Measurements from ENCODE around the gene KCNH6. TPM values are rescaled to one million over a fixed set of nuclear protein-coding genes. Genes with fewer than 3 reads are reported as not detected.

The KCNH6 gene
- total and polyA plus RNA-seq, 9 of the 15 experiments (the other 6 are each of a cell fraction or from before 2014, with no cell fraction given): not detected

GRCh38 chr17:63519116-63519881, 3.9 kb upstream of the KCNH6 start:
- 0% methylated on average over 1 of the region's 1 CpG for WGBS (ENCODE audit: insufficient coverage, low coverage, missing lambda C conversion rate)
- no peak for DNase-seq (ENCODE audit: extremely low read depth in 1 of 4, low spot score in 3 of 4)
- peaks cover 16% of the 10 kb centered on the region for H4K20me1 ChIP-seq (replicated peaks; ENCODE audit: control insufficient read depth, insufficient read depth, low read length)
- no peaks in the 10 kb centered on the region for H3K79me2 ChIP-seq (ENCODE audit: control insufficient read depth, insufficient read depth, low read length)
- H3K27me3 ChIP-seq (ENCODE audit: control insufficient read depth in 2 of 2, insufficient read depth in 2 of 2, low read length in 2 of 2): peaks cover 8 to 29% of the 10 kb centered on the region in 2 experiments; a peak in 3 of 5 replicates
- no peak overlapping the region for H2AFZ ChIP-seq (ENCODE audit: low read depth, low read length)
- in situ Hi-C loops (cut with MboI): no loop called here
- H3K4me2 ChIP-seq (ENCODE audit: insufficient read depth, low read length): no peak overlapping the region
- H3K9me3 ChIP-seq (replicated peaks; ENCODE audit: control insufficient read depth, insufficient read depth, low read depth, low read length): no peaks in the 10 kb centered on the region
- intact Hi-C loops (cut with micrococcal nuclease): no loop called here
- ChIA-PET CTCF (ENCODE audit: low intra/inter-chr PET ratio) (no interaction called here), POLR2A (interaction anchor here (0.6 to 1.1 kb wide), 3 partner anchors 16 to 245 kb away, joined by 3 to 4 read pairs (median 3); no protein-coding TSS in a partner anchor)
- H3K9me1 ChIP-seq (ENCODE audit: control insufficient read depth, insufficient read depth, low read length): no peaks in the 10 kb centered on the region
- ATAC-seq: no peak
- FAIRE-seq: no peak
- no TSS peak for BruUV-seq (replicated peaks)
- no peak overlapping the region for H3K27ac ChIP-seq (ENCODE audit: extremely low read depth, low read depth, low read length)
- H3K4me1 ChIP-seq (replicated peaks in 1 of 2; ENCODE audit: control insufficient read depth in 2 of 2, insufficient read depth in 2 of 2, low read length in 2 of 2): peaks cover 0 to 5% of the 10 kb centered on the region in 2 experiments; a peak in 3 of 5 replicates
- H3K4me3 ChIP-seq: no peak overlapping the region
- H3K9ac ChIP-seq (ENCODE audit: insufficient read depth in 1 of 2, low read depth in 2 of 2, low read length in 2 of 2): no peak overlapping the region
- no peaks in the 10 kb centered on the region for H3K36me3 ChIP-seq (ENCODE audit: control insufficient read depth, insufficient read depth, low read length)
- no peak for TF ChIP-seq ZHX1 (conservative IDR thresholded peaks at IDR 0.05; ENCODE audit: low read length)
- no peak for TF ChIP-seq NCOA6 (IDR thresholded peaks at IDR 0.05)
- TF ChIP-seq ZNF644 (tag; IDR thresholded peaks at IDR 0.05; ENCODE audit: low read depth): no peak
- no peak for TF ChIP-seq ZBTB26 (CRISPR knock-in tag; IDR thresholded peaks at IDR 0.05)
- TF ChIP-seq SRF (CRISPR knock-in tag; IDR thresholded peaks at IDR 0.05): no peak
- no peak for TF ChIP-seq VEZF1 (CRISPR knock-in tag; IDR thresholded peaks at IDR 0.05)
- TF ChIP-seq TBP (optimal IDR thresholded peaks at IDR 0.05; ENCODE audit: low read depth, low read length): no peak
- TF ChIP-seq KAT8 (IDR thresholded peaks at IDR 0.05; ENCODE audit: low read depth): no peak
- no peak for TF ChIP-seq CGGBP1 (CRISPR knock-in tag; IDR thresholded peaks at IDR 0.05)
- TF ChIP-seq CBX5 (IDR thresholded peaks at IDR 0.05; ENCODE audit: borderline replicate concordance, low read depth): no peak
- TF ChIP-seq DPF2 (IDR thresholded peaks at IDR 0.05): no peak
